Measurements from ENCODE around the gene TBCC.

The TBCC gene

DNA sequence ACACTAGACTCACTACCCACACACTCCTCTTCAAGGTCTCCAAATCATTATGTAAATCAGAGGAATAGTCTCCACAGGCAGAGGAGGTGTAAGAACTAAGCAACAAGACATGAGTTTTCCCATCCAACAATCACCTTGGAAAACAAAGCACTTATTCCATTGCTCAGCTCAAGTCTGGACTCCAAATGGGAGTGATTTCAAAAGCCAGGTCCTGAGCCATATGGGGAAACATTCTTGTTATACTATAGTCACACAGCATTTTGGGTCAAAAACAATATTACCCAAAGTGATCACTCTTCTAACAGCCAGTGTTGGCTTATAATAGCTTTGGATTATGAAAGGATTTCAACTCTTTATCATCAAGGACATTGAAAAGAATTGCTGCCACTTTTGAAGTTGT lies 19.9 kb downstream of the TBCC start:
- no peaks in the 10 kb centered on the region for H3K27me3 ChIP-seq (ENCODE audit: low read length)
- H3F3A ChIP-seq (ENCODE audit: insufficient read depth): peaks cover 6% of the 10 kb centered on the region
- no peaks in the 10 kb centered on the region for H3K79me2 ChIP-seq (ENCODE audit: insufficient read depth, low read length)
- no peaks in the 10 kb centered on the region for H3K9me3 ChIP-seq (ENCODE audit: insufficient read depth, low read length)
- H3K27ac ChIP-seq (ENCODE audit: low read depth, low read length): no peak overlapping the region
- no peak overlapping the region for H3K4me3 ChIP-seq (ENCODE audit: insufficient read depth, low read length, poor library complexity, severe bottlenecking)
- H2AFZ ChIP-seq (ENCODE audit: low read depth, low read length, severe bottlenecking): peak overlapping the region; percentile 73
- no peaks in the 10 kb centered on the region for H4K20me1 ChIP-seq (ENCODE audit: low read depth, low read length)
- no peaks in the 10 kb centered on the region for H3K36me3 ChIP-seq (ENCODE audit: low read length)
- no peaks in the 10 kb centered on the region for H3K9me2 ChIP-seq (replicated peaks; ENCODE audit: insufficient read depth, low read length)
- H3K9ac ChIP-seq (ENCODE audit: low read length): 0 out of 2 replicates have a peak overlapping the region, but pooled peaks have one; percentile 3
- no peak for TF ChIP-seq EZH2phosphoT487 (conservative IDR thresholded peaks at IDR 0.05; ENCODE audit: low read length)
- TF ChIP-seq, protein P1, sequence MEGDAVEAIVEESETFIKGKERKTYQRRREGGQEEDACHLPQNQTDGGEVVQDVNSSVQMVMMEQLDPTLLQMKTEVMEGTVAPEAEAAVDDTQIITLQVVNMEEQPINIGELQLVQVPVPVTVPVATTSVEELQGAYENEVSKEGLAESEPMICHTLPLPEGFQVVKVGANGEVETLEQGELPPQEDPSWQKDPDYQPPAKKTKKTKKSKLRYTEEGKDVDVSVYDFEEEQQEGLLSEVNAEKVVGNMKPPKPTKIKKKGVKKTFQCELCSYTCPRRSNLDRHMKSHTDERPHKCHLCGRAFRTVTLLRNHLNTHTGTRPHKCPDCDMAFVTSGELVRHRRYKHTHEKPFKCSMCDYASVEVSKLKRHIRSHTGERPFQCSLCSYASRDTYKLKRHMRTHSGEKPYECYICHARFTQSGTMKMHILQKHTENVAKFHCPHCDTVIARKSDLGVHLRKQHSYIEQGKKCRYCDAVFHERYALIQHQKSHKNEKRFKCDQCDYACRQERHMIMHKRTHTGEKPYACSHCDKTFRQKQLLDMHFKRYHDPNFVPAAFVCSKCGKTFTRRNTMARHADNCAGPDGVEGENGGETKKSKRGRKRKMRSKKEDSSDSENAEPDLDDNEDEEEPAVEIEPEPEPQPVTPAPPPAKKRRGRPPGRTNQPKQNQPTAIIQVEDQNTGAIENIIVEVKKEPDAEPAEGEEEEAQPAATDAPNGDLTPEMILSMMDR (IDR thresholded peaks at IDR 0.05; ENCODE audit: insufficient read depth, low read length, poor library complexity, severe bottlenecking): no peak
- peak overlapping the region; percentile 37 for H3K4me2 ChIP-seq (ENCODE audit: low read depth, low read length, poor library complexity, severe bottlenecking)

DNA sequence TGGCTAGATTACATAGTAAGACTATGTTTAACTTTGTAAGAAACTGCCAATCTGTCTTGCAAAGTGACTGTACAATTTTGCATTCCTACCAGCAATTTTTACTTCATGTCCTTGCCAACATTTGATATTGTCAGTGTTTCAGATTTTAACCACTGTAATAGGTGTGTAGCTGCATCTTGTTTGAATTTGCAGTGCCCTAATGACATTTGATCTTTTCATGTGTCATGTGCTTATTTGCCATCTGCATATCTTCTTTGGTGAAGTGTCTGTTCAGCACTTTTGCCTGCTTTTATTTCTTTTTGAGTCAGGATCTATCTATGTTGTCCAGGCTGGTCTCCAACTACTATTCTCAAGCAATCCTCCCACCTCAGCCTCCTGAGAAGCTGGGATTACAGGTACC lies 21.1 kb downstream of the TBCC start:
- no peaks in the 10 kb centered on the region for H3K36me3 ChIP-seq (ENCODE audit: low read length)
- no peak overlapping the region for H2AFZ ChIP-seq (ENCODE audit: low read depth, low read length, severe bottlenecking)
- no peaks in the 10 kb centered on the region for H4K20me1 ChIP-seq (ENCODE audit: low read depth, low read length)
- H3K9me3 ChIP-seq (ENCODE audit: insufficient read depth, low read length): no peaks in the 10 kb centered on the region
- no peak overlapping the region for H3K27ac ChIP-seq (ENCODE audit: low read depth, low read length)
- peaks cover 6% of the 10 kb centered on the region for H3F3A ChIP-seq (ENCODE audit: insufficient read depth)
- H3K79me2 ChIP-seq (ENCODE audit: insufficient read depth, low read length): no peaks in the 10 kb centered on the region
- H3K4me3 ChIP-seq (ENCODE audit: insufficient read depth, low read length, poor library complexity, severe bottlenecking): no peak overlapping the region
- H3K4me2 ChIP-seq (ENCODE audit: low read depth, low read length, poor library complexity, severe bottlenecking): no peak overlapping the region
- no peaks in the 10 kb centered on the region for H3K9me2 ChIP-seq (replicated peaks; ENCODE audit: insufficient read depth, low read length)
- no peak overlapping the region for H3K9ac ChIP-seq (ENCODE audit: low read length)
- H3K27me3 ChIP-seq (ENCODE audit: low read length): no peaks in the 10 kb centered on the region
- no peak for TF ChIP-seq EZH2phosphoT487 (conservative IDR thresholded peaks at IDR 0.05; ENCODE audit: low read length)

DNA sequence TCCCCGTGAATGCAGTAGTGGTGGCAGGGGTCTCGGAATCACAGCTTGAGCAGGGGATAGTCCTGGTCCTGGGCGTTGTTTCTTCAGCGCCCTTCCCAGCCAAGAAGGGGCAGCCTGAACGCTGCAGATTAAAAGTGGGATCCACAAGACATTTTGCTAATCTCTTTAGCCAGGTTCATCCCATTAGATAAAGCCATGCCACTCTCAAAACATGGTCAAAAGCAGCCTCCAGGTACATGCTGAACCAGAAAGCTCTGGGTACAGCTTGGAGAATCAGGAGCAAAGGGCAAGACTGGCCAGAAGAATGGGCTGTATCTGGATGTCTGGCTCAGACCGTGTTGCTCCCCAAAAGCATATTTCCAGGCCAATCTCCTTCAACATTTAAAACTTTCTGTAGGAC lies 23.4 kb downstream of the TBCC start, which contains the start of gene PRPH2:
PRPH2 (minus strand) TSS at position 101 of the 400 bp plus-strand sequence. CDS start 263 bp downstream, outside the sequence.
- no peaks in the 10 kb centered on the region for H3K9me3 ChIP-seq (ENCODE audit: insufficient read depth, low read length)
- H2AFZ ChIP-seq (ENCODE audit: low read depth, low read length, severe bottlenecking): no peak within 1 kb of the TSS
- TF ChIP-seq, protein P1 (IDR thresholded peaks at IDR 0.05; ENCODE audit: insufficient read depth, low read length, poor library complexity, severe bottlenecking): no peak
- no peak for TF ChIP-seq EZH2phosphoT487 (conservative IDR thresholded peaks at IDR 0.05; ENCODE audit: low read length)
- peaks cover 6% of the 10 kb centered on the region for H3F3A ChIP-seq (ENCODE audit: insufficient read depth)
- no peaks in the 10 kb centered on the region for H3K79me2 ChIP-seq (ENCODE audit: insufficient read depth, low read length)
- H3K27ac ChIP-seq (ENCODE audit: low read depth, low read length): no peak within 1 kb of the TSS
- H4K20me1 ChIP-seq (ENCODE audit: low read depth, low read length): no peaks in the 10 kb centered on the region
- H3K36me3 ChIP-seq (ENCODE audit: low read length): no peaks in the 10 kb centered on the region
- H3K9ac ChIP-seq (ENCODE audit: low read length): no peak within 1 kb of the TSS
- H3K9me2 ChIP-seq (replicated peaks; ENCODE audit: insufficient read depth, low read length): no peaks in the 10 kb centered on the region
- no peaks in the 10 kb centered on the region for H3K27me3 ChIP-seq (ENCODE audit: low read length)
- no peak within 1 kb of the TSS for H3K4me3 ChIP-seq (ENCODE audit: insufficient read depth, low read length, poor library complexity, severe bottlenecking)
- H3K4me2 ChIP-seq (ENCODE audit: low read depth, low read length, poor library complexity, severe bottlenecking): no peak within 1 kb of the TSS

- H3K9me2 ChIP-seq (replicated peaks; ENCODE audit: insufficient read depth, low read length): no peaks in the 10 kb centered on the region
- H3K9ac ChIP-seq (ENCODE audit: low read length): no peak overlapping the region
- no peak overlapping the region for H2AFZ ChIP-seq (ENCODE audit: low read depth, low read length, severe bottlenecking)
- TF ChIP-seq, protein P1 (IDR thresholded peaks at IDR 0.05; ENCODE audit: insufficient read depth, low read length, poor library complexity, severe bottlenecking): no peak
- no peak for TF ChIP-seq EZH2phosphoT487 (conservative IDR thresholded peaks at IDR 0.05; ENCODE audit: low read length)
- no peaks in the 10 kb centered on the region for H3K36me3 ChIP-seq (ENCODE audit: low read length)
- no peak overlapping the region for H3K4me3 ChIP-seq (ENCODE audit: insufficient read depth, low read length, poor library complexity, severe bottlenecking)
- no peaks in the 10 kb centered on the region for H4K20me1 ChIP-seq (ENCODE audit: low read depth, low read length)
- no peaks in the 10 kb centered on the region for H3K27me3 ChIP-seq (ENCODE audit: low read length)
- H3K27ac ChIP-seq (ENCODE audit: low read depth, low read length): no peak overlapping the region
- no peak overlapping the region for H3K4me2 ChIP-seq (ENCODE audit: low read depth, low read length, poor library complexity, severe bottlenecking)
- no peaks in the 10 kb centered on the region for H3K9me3 ChIP-seq (ENCODE audit: insufficient read depth, low read length)
- no peaks in the 10 kb centered on the region for H3F3A ChIP-seq (ENCODE audit: insufficient read depth)
- H3K79me2 ChIP-seq (ENCODE audit: insufficient read depth, low read length): no peaks in the 10 kb centered on the region
These were observed 25.2 kb downstream of the TBCC start for GRCh38 chr6:42720739-42721138.

Data from SU-DHL-6 (cell line).